Middle frontal gyrus (tissue), 1 donor: ENCODE data around the gene PEX12.
"Not testable (repeated sequence)": the region's sequence is repeated elsewhere in the genome, so short reads cannot be mapped to it uniquely, and the experiment has no call there.

ENCODE experiments used
- DNase-seq: peaks from one replicate; pipeline ENCODE4 v3.0.0-alpha.2; 2015; ENCODE audit warnings: low spot score; ENCODE audit errors: extremely low spot score

The PEX12 gene

GRCh38 chr17:35578929-35579432 is 610 bp upstream of the PEX12 start:
- DNase-seq: no peak

- DNase-seq: no peak
Measured at GRCh38 chr17:35577830-35578196, 558 bp downstream of the PEX12 start.

DNA sequence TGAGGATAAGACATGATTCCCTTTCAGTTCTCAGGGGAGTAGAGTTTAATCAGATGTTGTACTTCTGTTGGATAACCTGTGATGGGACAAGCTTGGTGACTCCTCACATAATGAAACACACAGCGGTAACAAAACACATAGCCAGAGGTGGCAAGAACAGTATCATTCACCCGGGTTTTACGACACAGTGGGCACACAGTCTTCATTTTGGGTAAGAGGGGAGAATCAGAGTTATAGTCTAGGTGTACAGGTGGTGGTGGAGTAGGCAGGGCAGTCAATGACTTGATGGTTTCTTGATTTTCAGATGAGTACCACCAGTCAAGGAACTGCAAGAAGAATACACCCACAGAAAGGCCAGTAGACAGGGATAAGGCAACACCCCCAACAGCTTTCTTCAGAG is 2.6 kb downstream of the PEX12 start:
- DNase-seq: no peak

DNA sequence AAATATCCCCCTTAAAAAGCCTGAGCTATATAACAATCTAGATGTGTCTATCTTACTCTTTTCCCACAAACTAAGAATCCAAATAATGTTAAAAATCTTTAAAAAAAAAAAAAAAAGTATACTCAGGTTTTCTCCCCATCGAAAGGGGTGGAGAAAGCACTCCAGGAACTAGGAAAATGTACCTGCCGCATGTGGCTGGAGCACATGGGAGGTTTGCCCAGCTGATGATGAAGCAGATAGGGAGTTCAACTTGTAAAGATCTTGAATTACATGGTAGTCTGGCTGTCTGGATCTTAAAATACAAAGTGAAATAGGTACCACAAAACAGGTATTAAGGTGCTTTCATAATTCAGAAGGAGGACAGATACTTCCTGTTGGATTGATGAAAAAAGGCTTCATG is 9.0 kb downstream of the PEX12 start:
- DNase-seq: no peak

- DNase-seq: no peak
Measured at GRCh38 chr17:35568561-35568960, 9.8 kb downstream of the PEX12 start.

DNA sequence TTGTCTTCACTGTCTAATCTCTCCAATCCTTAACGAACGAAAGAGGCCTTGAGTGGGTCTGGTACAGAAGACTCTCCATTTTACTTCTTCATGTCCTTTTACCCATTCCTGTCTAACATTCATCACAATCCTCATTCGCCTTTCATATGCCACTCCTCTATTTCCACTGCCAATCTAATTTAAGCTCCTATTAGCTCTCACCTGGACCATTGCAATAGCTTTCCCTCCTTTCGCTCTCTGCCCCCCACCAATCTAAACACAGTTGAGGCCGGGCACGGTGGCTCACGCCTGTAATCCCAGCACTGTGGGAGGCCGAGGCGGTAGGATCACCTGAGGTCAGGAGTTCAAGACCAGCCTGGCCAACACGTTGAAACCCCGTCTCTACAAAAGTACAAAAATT is 11.4 kb downstream of the PEX12 start:
- no peak for DNase-seq

DNA sequence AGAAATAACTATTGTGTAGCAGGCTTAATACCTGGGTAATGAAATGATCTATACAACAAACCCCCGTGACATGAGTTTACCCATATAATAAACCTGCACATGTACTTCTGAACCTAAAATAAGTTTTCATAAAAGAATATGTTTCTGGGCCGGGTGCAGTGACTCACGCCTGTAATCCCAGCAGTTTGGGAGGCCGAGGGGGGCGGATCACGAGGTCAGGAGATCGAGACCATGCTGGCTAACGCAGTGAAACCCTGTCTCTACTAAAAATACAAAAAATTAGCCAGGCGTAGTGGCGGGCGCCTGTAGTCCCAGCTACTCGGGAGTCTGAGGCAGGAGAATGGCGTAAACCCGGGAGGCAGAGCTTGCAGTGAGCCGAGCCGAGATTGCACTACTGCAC is 15.2 kb downstream of the PEX12 start:
- DNase-seq: not testable (repeated sequence)

GRCh38 chr17:35560703-35561102 is 17.7 kb downstream of the PEX12 start, which contains the start of gene SLFN14:
SLFN14 (minus strand) TSS chr17:35560819; CDS start chr17:35558062, 2,757 bp downstream.
- no peak for DNase-seq

GRCh38 chr17:35559495-35560210 is 18.7 kb downstream of the PEX12 start:
- no peak for DNase-seq

GRCh38 chr17:35557353-35557752 is 21.0 kb downstream of the PEX12 start:
- DNase-seq: no peak

- DNase-seq: no peak
Measured at GRCh38 chr17:35555691-35556090, 22.7 kb downstream of the PEX12 start.

GRCh38 chr17:35554668-35555067 is 23.7 kb downstream of the PEX12 start:
- DNase-seq: no peak

DNA sequence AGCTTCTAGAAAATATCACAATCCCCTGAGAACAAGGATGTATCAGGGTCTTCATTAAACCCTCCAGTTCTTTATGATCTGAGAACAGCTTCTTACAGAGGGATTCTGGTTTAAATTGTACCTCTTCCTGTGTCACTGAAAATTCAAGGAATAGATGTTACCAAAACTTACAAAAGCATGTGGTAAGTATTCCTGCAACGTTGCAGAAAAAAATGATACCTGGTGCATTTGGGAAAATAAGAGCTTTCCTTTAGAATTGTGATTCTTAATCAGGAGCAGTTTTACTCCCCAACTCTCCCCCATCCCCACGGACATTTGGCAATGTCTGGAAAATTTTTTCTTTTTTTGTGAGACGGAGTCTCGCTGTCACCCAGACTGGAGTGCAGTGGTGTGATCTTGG is 25.1 kb downstream of the PEX12 start:
- DNase-seq: no peak

DNA sequence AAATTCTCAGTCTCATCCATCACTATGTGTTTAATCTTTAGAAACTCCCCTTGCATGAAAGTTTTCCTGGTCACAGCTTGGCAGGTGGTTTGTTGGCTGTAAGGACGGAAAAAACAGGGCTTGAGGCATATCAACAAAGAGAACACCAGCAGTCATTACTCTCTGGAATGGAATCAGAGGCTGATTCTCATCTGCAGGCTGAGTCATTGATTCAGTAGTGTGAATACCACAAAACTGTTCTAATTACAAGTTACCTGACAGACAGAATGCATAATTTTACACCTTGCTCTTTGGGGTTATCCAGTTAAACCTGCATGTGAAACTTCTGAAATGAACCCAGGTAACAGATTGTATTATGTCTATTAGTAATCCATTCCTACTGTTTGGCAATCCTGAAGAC is 29.4 kb downstream of the PEX12 start:
- DNase-seq: no peak

GRCh38 chr17:35548208-35548810 is 30.1 kb downstream of the PEX12 start:
- no peak for DNase-seq

GRCh38 chr17:35546487-35546886 is 31.9 kb downstream of the PEX12 start:
- DNase-seq: no peak

DNA sequence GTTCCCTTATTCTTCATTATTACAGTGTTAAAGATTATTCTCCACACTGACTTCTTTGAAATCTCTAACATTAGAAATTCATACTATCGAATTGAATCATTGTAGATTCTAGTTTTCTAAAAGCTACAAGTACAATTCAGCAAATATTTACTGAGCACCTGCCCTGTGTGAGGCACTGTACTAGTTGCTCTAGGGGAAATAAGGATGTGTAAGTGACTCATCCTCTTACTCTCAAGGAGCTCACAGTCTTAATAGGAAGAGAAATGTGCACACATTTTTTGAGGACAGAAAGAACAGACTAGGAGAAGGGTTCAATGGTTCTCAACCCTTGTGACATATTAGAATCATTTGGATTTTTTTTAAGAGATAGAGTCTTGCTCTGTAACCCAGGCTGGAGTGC is 33.2 kb downstream of the PEX12 start:
- no peak for DNase-seq

DNA sequence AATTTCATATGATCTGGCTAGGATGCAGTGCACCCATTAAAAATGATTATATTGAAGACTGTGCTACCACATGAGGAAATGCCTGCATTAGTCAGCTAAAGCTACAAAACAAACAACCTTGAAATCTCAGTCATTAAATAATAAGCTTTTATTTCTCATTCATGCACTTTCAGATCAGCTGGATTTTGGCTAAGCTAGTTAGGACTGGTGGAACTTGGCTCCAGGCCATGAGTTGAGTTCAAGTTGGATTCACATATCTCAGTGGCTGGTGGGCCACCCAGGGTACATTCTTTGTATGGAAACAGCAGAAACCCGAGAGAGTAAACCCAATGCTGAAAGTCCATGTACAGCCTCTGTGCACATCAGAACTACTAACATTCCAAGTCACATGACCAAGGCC is 34.5 kb downstream of the PEX12 start:
- DNase-seq: no peak

DNA sequence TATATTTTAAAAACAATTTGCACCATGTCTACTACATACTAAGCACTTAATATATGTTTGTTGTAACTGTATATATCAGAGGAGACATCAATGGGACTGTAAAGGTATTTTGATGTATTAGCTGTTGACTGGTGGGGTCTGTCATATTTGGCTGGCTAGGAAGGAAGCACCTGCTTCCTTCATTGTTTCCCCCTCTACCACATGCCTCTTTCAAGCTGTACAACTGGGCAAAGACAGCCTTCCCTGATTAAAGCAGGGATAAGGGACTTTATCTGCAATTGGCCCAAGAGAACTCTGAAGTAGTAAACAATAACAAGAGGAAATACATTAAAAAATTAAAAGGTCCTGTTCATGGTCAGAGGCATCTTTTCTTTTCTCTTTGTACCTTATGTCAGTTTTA is 35.4 kb downstream of the PEX12 start:
- DNase-seq: no peak

GRCh38 chr17:35541434-35541833 is 36.9 kb downstream of the PEX12 start:
- no peak for DNase-seq

DNA sequence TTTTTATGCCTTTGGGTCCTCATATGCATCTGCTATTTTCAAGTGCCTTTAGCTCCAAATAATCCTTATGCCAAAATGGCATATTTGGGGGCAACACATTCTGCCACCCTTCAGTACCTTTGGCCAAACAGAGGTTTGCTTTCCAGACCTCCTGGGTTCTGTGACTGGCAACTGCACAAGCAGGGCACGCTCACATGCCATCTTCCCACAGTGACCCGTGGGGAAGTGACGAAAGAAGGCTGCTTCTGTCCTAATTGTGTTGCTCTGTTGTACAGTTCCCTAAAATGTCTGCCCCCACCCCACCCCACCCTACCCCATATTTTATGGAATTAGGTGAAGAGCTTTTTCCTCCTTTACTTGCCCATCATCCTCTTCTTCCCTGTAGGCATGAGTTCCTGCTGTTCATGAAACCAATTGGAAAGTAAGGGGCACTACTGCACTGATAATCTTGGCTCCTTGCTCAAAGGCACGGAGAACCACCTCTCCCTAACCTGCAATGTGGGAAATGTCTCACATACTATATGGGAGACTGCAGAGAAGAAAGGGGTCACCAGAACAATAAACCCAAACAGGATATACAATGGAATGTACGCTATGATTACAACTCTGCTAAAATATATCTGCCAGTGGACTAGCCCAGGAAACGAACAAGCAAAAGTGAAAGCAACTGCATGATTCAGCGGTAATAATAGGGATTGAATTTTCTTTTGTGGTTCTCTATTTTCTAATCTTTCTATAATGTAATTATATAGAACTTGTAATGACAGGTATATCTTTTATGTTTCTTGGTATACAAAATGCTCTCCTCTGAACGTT is 37.6 kb downstream of the PEX12 start:
- DNase-seq: no peak

DNA sequence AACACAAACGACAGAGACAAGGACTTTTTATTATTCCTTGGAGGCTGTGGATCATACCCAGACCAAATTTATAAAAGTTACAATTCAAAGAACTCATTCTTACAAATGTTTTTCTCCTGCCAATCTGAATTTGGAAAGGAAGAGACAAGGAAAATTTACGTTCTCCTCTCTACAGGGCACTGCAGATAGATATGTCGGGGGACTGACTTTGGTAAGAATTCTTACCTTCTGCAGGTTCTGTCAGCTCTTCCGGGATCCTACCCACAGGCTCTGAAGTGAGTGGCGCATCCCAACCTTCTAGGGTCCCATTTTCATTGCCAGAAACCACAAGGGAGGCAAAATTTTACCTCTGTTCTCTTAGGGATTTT is 38.7 kb downstream of the PEX12 start:
- DNase-seq: no peak
